ENCODE results near the gene TMEM243.
"Not testable (repeated sequence)": the region's sequence is repeated elsewhere in the genome, so short reads cannot be mapped to it uniquely, and the experiment has no call there.

TMEM243 gene

DNA sequence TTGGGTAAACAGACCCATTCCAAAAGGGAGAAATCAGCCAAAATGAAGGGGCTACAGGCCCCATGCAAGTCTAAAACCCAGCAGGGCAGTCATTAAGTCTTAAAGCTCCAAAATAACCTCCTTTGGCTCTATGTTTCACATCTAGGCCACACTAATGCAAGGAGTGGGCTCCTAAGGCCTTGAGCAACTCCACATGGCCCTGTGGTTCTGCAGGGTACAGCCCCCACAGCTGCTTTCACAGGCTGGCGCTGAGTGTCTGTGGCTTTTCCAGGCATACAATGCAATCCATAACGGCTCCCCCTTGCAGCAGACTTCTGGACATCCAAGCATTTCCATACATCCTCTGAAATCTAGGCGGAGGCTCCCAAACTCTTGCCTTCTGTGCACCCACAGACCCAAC, 9.0 kb downstream of the TMEM243 start:
- no peak for DNase-seq

DNA sequence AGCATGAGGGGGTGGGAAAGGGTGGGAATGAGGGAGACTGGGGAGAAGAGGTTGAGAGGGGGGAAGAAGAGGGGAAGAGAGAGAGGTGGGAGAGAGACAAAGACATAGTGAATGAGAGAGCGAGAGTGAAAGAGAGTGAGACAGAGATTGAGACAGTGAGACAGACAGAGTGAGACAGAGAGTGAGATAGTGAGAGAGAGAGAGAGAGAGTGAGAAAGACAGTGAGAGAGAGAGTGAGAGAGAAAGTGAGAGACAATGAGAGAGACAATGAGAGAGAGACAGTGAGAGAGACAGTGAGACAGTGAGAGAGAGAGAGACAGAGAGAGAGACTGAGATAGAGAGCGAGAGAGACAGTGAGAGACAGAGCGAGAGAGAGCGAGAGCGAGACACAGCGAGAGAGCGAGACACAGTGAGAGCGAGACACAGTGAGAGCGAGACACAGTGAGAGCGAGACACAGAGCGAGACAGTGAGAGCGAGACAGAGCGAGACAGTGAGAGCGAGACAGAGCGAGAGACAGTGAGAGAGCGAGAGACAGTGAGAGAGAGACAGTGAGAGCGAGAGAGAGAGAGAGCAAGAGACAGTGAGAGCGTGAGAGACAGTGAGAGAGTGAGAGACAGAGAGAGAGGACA, 10.1 kb downstream of the TMEM243 start:
- DNase-seq, result no peak

DNA sequence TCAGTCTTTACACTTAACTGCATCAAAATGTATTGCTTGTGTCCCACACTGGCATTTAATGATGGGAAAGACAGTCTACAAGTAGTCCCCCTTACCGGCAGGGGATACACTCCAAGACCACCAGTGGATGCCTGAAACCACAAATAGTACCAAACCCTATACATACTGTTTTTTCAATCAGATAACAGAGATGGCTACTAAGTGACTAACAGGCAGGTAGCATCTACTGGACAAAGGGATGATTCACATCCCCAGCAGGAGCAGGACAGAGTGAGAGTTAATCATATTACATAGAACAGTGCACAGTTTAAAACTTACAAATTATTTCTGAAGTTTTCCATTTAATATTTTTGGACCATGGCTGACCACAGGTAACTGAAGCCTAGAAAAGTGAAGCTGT, 13.2 kb downstream of the TMEM243 start:
- DNase-seq, result no peak

DNA sequence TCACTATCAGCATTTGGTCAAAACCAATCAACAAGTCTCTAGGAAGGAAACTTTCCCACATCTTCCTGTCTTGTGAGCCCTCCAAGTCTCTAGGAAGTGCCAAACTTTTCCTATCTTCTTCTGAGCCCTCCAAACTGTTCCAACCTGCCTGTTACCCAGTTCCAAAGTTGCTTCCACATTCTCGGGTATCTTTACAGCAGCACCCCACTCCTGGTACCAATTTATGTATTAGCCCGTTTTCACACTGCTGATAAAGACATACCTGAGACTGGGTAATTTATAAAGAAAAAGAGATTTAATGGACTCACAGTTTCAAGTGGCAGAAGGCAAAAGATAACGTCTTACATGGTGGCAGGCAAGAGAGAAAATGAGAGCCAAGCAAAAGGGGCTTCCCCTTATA, 13.8 kb downstream of the TMEM243 start:
- DNase-seq, result not testable (repeated sequence)

DNA sequence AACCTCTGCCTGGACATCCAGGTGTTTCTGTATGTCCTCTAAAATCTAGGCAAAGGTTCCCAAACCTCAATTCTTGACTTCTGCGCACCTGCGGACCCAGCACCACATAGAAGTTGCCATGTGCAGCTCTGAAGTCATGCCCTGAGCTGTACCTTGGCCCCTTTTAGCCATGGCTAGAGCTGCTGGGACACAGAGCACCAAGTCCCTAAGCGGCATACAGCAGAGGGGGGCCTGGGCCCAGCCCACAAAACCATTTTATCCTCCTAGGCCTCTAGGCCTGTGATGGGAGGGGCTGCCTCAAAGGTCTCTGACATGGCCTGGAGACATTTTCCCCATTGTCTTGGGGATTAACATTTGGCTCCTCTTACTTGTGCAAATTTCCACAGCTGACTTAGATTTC, 14.6 kb downstream of the TMEM243 start:
- no peak for DNase-seq

DNA sequence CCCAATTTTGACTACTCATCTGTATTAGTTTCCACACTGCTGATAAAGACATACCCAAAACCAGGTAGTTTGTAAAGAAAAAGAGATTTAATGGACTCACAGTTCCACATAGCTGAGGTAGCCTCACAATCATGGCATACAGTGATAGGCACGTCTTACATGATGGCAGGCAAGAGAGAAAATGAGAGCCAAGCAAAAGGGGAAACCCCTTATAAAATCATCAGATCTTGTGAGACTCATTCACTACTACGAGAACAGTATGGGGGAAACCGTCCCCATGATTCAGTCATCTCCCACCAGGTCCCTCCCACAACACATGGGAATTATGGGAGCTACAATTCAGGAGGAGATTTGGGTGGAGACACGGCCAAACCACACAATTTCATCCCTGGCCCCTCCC, 15.6 kb downstream of the TMEM243 start:
- not testable (repeated sequence) for DNase-seq

DNA sequence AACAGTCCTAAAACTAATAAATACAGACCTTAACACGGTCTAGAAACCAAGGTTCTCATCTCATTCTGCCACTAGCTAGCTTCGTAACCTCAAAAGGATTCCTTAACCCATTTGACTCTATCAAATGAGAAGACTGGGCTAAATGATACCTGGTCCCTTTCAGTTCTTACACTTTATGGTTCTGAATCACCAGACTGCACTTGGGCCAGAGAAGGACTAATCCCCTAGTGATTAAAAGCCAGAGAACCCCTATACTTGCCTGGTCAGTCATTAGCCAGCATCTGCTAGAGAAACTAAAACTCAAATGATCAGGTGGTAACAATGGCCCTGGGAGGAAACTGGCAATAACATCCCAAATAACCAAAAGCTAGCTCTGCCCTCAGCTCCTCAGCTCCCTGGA, 16.8 kb downstream of the TMEM243 start:
- DNase-seq, result no peak

DNA sequence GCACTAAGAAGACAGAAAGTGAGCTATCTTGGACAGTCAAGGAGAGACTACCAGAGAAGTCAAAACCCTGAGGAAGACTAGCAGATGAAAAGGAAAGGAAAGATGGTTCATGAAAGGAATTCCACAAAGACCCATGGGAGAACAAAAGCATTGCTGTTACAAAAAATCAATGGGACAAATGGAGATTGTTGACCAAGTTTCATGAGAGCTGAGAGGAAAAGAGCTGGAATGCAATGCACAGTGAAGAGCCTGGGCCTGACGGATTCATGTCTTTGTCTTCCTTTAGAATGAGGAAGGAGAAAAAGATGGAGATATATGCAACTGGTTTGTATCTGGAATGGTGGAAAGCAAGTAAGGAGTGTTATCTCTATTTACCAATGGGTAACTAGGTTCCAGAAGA, 17.3 kb downstream of the TMEM243 start:
- DNase-seq, result no peak

DNA sequence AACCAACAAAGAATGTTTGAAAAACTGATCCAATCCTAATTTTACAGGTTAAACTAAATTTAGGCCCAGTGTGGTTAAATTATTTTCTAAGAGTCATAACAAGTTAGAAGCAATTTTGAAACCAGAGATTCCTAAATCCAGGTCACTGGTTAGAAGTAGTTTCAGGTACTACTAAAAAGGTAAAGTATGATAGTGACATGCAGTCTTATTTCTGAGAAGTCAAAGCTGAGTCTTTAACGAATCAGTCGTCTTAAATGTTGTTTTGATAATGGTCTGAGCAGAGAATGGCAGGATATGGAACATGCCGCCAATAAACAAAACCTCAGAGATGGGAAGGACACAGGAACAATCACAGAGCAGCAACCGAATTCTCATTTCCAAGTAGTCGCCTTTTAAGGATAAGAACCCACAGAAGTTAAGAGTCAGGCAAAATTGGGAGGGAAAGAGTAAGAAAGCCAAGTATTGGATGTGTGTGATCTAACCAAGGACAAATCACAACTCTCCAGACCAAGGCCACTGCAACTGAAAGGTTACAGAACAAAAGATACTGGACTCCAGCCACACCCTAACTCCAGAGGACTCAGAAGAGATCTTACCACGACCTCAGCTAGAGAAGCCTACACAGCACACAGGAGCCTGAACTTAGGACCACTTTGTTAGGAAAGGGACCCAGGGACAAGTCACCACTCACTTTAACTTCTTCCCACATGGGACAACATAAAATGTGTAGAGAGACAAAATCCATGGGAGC, 19.7 kb downstream of the TMEM243 start:
- DNase-seq, result no peak

DNA sequence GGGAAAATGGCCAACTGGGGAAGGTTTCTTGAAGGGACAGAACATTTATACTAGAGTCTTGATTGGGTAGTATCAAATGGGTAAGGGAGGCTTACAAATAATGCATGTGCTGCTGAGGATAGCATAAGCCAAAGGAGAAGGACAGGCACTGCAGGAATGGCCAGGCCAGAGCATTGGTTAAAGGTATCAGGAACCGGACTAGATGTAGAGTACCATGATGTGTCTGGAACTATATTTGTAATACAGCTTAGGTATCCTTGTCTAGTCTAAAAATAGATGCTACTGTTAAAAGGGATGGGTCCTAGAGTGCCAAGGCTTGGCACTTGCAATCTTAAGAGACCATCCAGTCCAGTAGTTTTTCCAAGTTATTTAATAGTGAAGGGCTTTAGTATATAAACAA, 20.3 kb downstream of the TMEM243 start:
- no peak for DNase-seq

DNA sequence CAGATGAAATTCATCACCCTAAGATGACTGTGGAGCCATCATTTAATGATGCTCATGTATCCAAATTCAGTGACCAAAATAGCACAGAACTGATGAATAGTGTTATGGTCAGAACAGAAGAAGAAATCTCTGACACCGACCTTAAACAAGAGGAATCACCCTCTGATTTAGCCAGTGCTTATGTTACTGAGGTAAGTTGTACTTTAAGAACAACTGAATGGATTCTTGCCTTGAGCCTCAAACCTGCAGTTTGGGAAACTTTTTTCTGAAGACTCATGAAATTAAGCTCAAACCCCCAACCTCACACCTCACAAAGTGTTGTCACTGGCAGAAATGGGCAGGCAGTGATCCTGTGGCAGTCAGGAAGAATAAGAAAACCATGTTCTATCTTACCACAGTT, 25.6 kb downstream of the TMEM243 start:
- DNase-seq, result no peak

DNA sequence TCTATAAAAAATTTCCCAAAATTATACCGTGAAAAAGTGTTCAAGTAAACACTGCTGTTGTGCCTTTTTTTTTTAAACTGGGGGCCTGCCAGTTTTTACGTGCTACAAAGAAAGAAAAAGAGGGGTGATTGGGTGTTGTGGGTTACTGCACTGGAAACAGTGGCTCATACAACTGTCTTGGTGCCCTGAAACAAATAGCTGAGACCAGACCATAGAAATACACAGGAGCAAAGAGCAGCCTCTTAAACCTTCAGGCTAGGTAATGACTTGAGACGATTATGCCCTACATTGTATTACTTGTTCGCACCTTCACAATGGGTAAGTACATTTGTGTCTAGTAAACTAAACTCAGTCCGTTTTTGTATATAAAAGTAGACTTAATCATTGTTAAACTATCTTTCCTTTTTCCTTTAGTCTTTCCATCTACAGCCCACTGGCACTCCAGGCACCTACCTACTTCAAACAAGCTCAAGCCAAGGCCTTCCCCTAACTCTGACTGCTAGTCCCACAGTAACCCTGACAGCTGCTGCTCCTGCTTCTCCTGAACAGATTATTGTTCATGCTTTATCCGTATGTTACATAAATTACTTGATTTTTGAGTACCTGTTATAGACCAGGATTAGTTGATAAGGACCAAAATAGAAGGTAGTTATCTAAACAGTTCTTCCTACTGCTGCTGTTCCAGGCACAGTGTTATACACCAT, 26.6 kb downstream of the TMEM243 start:
- DNase-seq, result no peak

DNA sequence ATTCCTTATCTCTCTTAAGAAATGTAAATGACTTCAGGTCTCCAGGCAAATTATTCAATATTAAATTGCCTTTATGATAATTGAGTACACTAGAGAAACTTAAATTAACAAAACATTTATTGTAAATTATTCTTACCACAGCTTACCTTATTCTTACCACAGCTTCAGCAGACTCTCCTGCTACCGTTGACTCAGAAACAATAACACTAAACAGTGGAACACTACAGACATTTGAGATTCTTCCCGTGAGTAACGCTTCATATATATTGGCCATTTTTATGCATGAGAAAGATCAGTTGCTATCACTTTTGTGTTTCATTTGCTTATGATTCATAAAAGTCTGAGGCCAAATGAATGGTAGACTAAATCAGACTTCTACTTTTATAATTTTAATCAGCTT, 28.7 kb downstream of the TMEM243 start:
- no peak for DNase-seq

DNA sequence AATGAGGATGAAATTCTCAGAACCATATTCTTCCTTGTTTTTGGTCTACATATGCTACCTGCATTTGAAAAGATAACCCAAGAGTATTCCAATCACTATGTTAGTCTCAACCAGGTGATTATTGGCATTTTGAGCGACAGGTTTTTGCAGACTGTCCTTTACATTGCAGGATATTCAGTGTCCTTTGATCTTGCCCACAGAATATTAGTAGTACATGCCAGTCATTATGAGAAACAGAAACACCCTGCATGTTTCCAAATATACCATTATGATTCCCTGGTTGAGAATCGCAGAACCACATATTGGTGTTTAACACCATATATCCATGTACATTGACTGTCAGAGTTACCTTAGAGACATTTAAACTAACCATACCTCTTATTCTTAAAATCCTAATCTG, 30.6 kb downstream of the TMEM243 start:
- no peak for DNase-seq

DNA sequence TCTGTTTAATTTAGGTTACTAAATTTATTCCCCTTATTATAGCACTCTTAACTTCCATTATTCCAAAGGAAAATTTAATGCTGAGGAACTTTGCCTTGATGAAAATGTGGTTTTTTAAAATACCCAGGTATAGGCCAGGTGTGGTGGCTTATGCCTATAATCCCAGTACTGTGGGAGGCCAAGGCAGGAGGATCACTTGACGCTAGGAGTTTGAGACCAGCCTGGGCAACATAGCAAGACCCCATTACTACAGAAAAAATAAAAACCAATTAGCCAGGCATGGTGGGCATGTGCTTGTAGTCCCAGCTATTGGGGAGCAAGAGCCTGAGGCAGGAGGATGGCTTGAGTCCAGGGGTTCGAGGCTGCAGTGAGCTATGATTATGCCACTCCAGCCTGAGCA, 32.4 kb downstream of the TMEM243 start:
- no peak for DNase-seq

DNA sequence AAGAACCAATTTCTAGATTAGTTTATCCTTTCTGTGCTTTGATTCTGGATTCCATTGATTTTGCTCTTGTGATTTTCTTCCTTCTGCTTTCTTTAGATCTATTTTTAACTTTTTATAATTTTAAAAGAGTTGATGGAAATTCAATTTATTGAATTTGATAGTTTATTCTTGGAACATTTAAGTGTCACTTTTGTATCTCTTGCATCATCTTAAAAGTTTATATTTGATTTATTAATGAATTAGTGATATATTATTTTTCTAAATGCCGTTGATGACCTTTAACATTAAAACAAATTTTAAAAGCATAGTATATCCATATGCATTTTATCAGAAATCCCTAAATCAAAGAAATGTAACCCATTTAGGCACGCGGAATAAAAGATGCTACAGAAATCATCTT, 40.4 kb downstream of the TMEM243 start:
- DNase-seq, result no peak

DNA sequence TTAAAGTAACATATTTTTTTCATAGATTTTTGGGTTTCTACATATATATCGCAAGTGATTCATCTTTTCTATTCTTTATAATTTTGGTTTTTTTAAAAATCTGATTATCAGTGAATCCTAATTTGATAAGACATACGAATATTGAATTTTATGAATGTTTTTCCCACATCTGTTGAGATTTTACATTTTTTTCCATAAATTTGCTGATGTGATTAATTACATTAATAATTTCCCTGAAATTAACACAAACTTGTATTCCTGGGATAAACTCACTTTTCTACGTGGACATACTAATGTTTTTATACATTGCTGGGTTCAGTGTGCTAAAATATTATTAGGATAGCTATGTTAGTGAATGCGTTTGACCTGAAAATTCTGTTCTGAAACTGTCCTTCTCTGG, 41.2 kb downstream of the TMEM243 start:
- no peak for DNase-seq

DNA sequence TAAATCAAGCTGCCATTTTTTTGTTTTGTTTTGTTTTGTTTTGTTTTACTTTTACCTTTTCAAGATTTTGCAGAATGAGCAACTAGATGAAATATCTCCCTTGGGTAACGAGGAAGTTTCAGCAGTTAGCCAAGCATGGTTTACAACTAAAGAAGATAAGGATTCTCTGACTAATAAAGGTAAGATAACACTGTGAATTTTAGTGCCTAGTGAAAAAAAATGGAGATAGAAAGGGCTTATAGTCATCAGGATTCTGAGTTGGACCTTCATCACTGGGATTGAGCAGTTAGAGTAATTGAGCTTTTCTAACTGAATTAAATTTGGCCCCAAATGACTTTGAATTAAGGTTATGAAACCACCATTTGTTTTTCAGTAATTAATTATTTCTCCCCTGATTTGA, 46.1 kb downstream of the TMEM243 start:
- no peak for DNase-seq

DNA sequence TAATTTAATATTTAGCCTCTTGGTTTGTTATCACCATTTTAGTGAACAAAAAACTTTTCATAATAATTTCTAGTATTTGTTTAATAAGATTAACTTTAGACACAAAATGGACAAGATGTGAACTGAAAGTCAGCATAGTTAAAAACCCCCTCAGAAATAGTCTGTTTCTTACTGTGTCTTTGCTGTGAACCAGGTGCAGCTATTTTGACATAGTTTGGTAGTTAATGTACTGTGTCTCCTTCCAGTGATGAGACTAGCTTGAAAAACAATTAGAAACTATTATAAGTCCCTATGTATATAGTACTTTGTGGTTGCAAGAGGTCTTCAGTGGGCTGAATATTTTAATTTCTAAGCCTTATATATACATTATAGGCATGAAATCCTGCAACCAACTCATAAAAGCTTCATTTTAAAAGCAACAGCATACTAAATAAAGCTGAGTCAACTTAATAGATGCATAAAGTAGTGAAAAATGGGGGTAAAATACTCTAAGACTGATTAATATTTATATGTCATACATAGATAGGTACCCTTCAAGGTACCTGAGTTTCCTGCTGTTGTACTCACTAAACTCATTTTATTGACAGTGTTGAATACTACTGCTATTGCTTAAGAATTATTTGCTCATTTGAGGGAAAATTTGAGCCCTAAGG, 48.1 kb downstream of the TMEM243 start:
- no peak for DNase-seq

DNA sequence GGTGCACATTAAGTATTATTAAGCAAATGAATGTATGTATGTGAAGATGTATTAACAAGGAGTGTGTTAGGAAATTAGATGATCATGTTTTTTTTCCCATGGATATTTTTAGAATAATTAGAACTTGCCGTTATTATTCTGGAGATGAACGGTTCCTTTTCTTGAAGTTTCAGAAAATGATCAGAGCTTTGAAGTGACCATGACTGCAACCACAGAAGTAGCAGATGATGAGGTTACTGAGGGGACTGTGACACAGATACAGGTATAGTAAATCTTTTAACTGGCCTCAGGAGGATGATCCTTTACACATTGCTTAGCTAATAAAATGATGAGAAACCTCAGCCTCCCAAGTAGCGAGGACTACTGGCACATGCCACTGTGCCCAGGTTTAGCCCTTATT, 48.7 kb downstream of the TMEM243 start:
- DNase-seq, result no peak

DNA sequence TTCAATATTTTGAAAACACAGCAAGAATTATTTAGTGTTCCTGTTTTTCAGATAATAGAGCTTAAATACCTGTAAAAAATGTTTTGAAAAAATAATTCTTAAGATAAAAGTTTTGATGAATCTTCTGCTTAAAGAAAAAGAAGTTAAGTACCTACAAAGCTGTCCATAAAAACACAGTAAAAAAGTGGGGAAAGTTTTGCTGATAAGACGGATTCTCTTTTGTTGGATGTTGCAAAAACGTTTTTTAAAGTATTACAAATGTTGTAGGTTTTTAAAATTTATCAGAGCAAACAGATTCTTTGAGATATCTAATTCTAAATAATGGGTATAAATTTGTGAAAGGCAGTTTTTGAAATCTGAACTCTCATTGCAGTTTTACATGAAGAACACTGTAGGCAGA, 55.1 kb downstream of the TMEM243 start:
- DNase-seq, result no peak

DNA sequence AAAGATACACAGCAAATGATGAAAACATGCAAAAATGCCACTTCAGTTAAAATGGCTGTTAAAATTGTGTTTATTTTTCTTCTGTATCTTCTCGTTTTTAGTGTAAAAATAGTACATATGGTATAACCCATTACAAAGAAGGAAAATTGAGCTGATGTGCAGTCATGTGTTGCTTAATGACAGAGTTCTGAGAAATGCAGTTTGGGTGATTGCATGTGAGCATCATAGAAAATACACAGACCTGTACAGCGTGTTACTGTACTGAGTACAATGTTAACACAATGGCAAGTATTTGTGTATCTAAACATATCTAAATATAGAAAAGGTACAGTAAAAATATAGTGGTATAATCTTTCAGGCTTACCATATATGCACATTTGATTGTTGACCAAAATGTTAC, 60.0 kb downstream of the TMEM243 start:
- no peak for DNase-seq

DNA sequence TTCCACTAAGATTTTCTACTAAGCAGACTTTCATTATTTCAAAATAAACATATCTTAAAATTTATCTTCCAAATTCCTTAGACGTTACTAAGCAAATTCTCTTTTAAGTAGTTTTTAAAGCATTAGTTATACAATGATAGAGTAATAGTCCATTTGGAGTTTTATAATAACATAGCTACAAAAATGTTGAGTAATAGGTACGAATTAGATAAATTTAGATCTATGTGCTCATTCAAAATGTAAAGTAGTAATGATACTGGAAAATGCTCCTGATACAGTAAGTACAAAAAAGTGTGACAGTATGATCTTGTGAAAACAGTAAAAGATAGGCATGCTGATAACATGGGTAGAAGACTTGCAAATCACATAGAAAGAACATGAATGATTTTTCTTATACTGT, 62.8 kb downstream of the TMEM243 start:
- DNase-seq, result peak; percentile 5

DNA sequence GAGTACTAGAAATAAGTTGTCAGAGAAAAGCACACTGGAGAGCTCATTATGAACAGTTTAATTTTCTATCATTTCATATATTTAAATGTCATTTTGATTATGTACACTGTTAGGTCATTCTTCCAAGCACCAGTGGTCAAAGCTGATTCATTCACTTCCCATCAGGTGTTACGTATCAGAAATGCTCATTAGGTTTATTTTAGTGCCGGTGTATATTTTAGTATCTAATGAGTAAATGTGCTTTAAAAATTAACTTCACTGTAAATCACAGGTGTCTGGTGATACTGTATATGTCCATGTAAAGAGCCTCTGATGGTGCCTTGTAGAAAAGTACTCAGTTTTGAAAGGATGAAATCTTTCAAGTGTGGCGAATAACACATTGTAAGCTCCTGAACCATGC, 63.7 kb downstream of the TMEM243 start:
- no peak for DNase-seq
